Activated effector memory CD4-positive, alpha-beta T cell treated with anti-CD3 and anti-CD28 coated beads, Interleukin-2, amount 50 U/mL, for 16 hours (primary cell): Measurements from ENCODE around the gene TRPM5.

Experiments used
- DNase-seq: peaks from one replicate; pipeline ENCODE4 v3.0.0-alpha.2; 2020

TRPM5 gene

GRCh38 chr11:2402890-2403645 is 41.2 kb downstream of the TRPM5 start:
- no peak for DNase-seq

GRCh38 chr11:2402106-2402505 is 42.2 kb downstream of the TRPM5 start:
- no peak for DNase-seq

GRCh38 chr11:2401436-2401984 is 42.8 kb downstream of the TRPM5 start:
- no peak for DNase-seq

GRCh38 chr11:2400762-2401435 is 43.4 kb downstream of the TRPM5 start:
- no peak for DNase-seq

- peak; percentile 100 for DNase-seq
Measured at GRCh38 chr11:2400069-2400761, 44.1 kb downstream of the TRPM5 start, which contains the start of gene TSSC4. TSS of gene TSSC4 (plus strand) at chr11:2400750. CDS start at chr11:2402634, 1,884 bp downstream.

GRCh38 chr11:2399488-2400068 is 44.7 kb downstream of the TRPM5 start:
- DNase-seq = no peak

GRCh38 chr11:2398664-2399355 is 45.5 kb downstream of the TRPM5 start:
- no peak for DNase-seq

GRCh38 chr11:2397005-2397404 is 47.3 kb downstream of the TRPM5 start:
- no peak for DNase-seq

GRCh38 chr11:2396471-2396870 is 47.8 kb downstream of the TRPM5 start:
- DNase-seq = no peak

- no peak for DNase-seq
Measured at GRCh38 chr11:2395856-2396255, 48.5 kb downstream of the TRPM5 start.

GRCh38 chr11:2395211-2395730 is 49.0 kb downstream of the TRPM5 start:
- DNase-seq = no peak

GRCh38 chr11:2394818-2395105 is 49.6 kb downstream of the TRPM5 start:
- no peak for DNase-seq
